Neuronal stem cell (in vitro differentiated cells): ENCODE results near the gene AOPEP.

Experiments used
- DNase-seq: peaks from one replicate; pipeline ENCODE4 v3.0.0-alpha.2; 2013; ENCODE audit warnings: low spot score
- H2AFZ ChIP-seq: one replicate; pipeline ENCODE4 v1.6.1; 2013; ENCODE audit warnings: mild to moderate bottlenecking, low read length, inconsistent platforms
- H2AK5ac ChIP-seq: 2 replicates; pipeline ENCODE4 v1.6.1; 2013; ENCODE audit warnings: low read depth, mild to moderate bottlenecking, inconsistent platforms, low read length, moderate library complexity, mixed read lengths
- H2BK120ac ChIP-seq: 2 replicates; pipeline ENCODE4 v1.6.1; 2013; ENCODE audit warnings: low read depth, mild to moderate bottlenecking, inconsistent platforms, low read length, moderate library complexity, mixed read lengths
- H2BK12ac ChIP-seq: one replicate; pipeline ENCODE4 v1.6.1; 2013; ENCODE audit warnings: low read length, inconsistent platforms
- H2BK15ac ChIP-seq: 2 replicates; pipeline ENCODE4 v1.6.1; 2013; ENCODE audit warnings: mild to moderate bottlenecking, low read length, inconsistent platforms, mixed read lengths
- H2BK5ac ChIP-seq: one replicate; pipeline ENCODE4 v1.6.1; 2013; ENCODE audit warnings: inconsistent platforms, mild to moderate bottlenecking, low read length, moderate library complexity
- H3K14ac ChIP-seq: one replicate; pipeline ENCODE4 v1.6.1; 2013; ENCODE audit warnings: low read length, inconsistent platforms
- H3K18ac ChIP-seq: 2 replicates; pipeline ENCODE4 v1.6.1; 2013; ENCODE audit warnings: low read length, inconsistent platforms
- H3K23ac ChIP-seq: 2 replicates; pipeline ENCODE4 v1.6.1; 2013; ENCODE audit warnings: low read depth, mild to moderate bottlenecking, mixed read lengths, low read length, inconsistent platforms; ENCODE audit not compliant: poor library complexity
- H3K27ac ChIP-seq: replicated peaks from 3 replicates; pipeline ENCODE4 v1.5.1; 2013; ENCODE audit warnings: low read length, inconsistent platforms
- H3K27me3 ChIP-seq, 3 experiments: 2 replicates each; pipeline ENCODE4 v1.6.1; 2013; ENCODE audit warnings: low read length in 3 of 3, mild to moderate bottlenecking in 2 of 3, inconsistent platforms in 1 of 3, low read depth in 1 of 3, mixed read lengths in 1 of 3, moderate library complexity in 1 of 3; ENCODE audit not compliant: control insufficient read depth in 3 of 3, insufficient read depth in 3 of 3
- H3K36me3 ChIP-seq, 2 donors: replicated peaks in 1 of 2; 2 replicates each; pipeline ENCODE4 v1.6.1; 2013; ENCODE audit warnings: low read length in 2 of 2; ENCODE audit not compliant: control insufficient read depth in 2 of 2, insufficient read depth in 2 of 2
- H3K4ac ChIP-seq: 2 replicates; pipeline ENCODE4 v1.6.1; 2013; ENCODE audit warnings: inconsistent platforms, mild to moderate bottlenecking, low read length, moderate library complexity
- H3K4me1 ChIP-seq, 2 donors: 1 replicate in 1 of 2; 2 replicates in 1 of 2; pipeline ENCODE4 v1.6.1; 2013; ENCODE audit warnings: low read length in 2 of 2, low read depth in 1 of 2; ENCODE audit not compliant: control insufficient read depth in 2 of 2, insufficient read depth in 1 of 2
- H3K4me2 ChIP-seq: one replicate; pipeline ENCODE4 v1.6.1; 2013; ENCODE audit warnings: mild to moderate bottlenecking, low read length, inconsistent platforms; ENCODE audit not compliant: insufficient read depth, poor library complexity, severe bottlenecking
- H3K4me3 ChIP-seq, 2 donors: 2 replicates each; pipeline ENCODE4 v1.5.1; 2013; ENCODE audit warnings: low read length in 2 of 2, mild to moderate bottlenecking in 2 of 2, inconsistent platforms in 1 of 2, moderate library complexity in 1 of 2
- H3K79me1 ChIP-seq: one replicate; pipeline ENCODE4 v1.6.1; 2013; ENCODE audit warnings: low read depth, mild to moderate bottlenecking, inconsistent platforms, low read length, moderate library complexity
- H3K9ac ChIP-seq: one replicate; pipeline ENCODE4 v1.6.1; 2013; ENCODE audit warnings: mild to moderate bottlenecking, low read depth, low read length, inconsistent platforms; ENCODE audit not compliant: poor library complexity
- H3K9me3 ChIP-seq, 2 donors: replicated peaks in 1 of 2; 2 replicates each; pipeline versions ENCODE3 to v1.6.1; 2013; ENCODE audit warnings: low read length in 2 of 2, mild to moderate bottlenecking in 2 of 2, inconsistent platforms in 1 of 2, low read depth in 1 of 2, mixed read lengths in 1 of 2, moderate library complexity in 1 of 2; ENCODE audit not compliant: control insufficient read depth in 2 of 2, insufficient read depth in 1 of 2
- H4K8ac ChIP-seq: one replicate; pipeline ENCODE4 v1.6.1; 2013; ENCODE audit warnings: low read depth, mild to moderate bottlenecking, inconsistent platforms, low read length, moderate library complexity
- H4K91ac ChIP-seq: one replicate; pipeline ENCODE4 v1.6.1; 2013; ENCODE audit warnings: low read length, low read depth, mild to moderate bottlenecking, inconsistent platforms; ENCODE audit not compliant: poor library complexity
- WGBS, 2 donors: extraction: QIAGEN DNeasy Blood & Tissue Kit; methylation state at CpG; one replicate each; pipeline ENCODE4 v1.1.7; 2013; ENCODE audit warnings: missing lambda C conversion rate in 2 of 2, mixed read lengths in 1 of 2; ENCODE audit not compliant: insufficient read length in 2 of 2, insufficient replicate concordance in 1 of 2; ENCODE audit errors: extremely low coverage in 2 of 2; 5-methylcytosine and 5-hydroxymethylcytosine counted together

Gene AOPEP

GRCh38 chr9:94806307-94806893 lies 79.9 kb downstream of the AOPEP start:
- Histone ChIP-seq H3K18ac (no peak overlapping the region), H3K79me1 (no peaks in the 10 kb centered on the region), H2BK120ac (no peak overlapping the region), H3K4me2 (no peak overlapping the region), H2BK15ac (no peak overlapping the region), H2BK12ac (no peak overlapping the region), H4K91ac (no peak overlapping the region), H4K8ac (no peak overlapping the region), H3K14ac (no peak overlapping the region), H3K9me3 (no peaks in the 10 kb centered on the region), H2AK5ac (no peak overlapping the region), H2AFZ (no peak overlapping the region), H3K23ac (no peak overlapping the region), H3K4me1 (peaks cover 0 to 6% of the 10 kb centered on the region in 2 donors), H3K4me3 (no peak overlapping the region), H3K9ac (no peak overlapping the region), H3K27ac (no peak overlapping the region), H2BK5ac (no peak overlapping the region), H3K4ac (no peak overlapping the region), H3K27me3 (no peaks in the 10 kb centered on the region), H3K36me3 (peaks cover 2 to 44% of the 10 kb centered on the region in 2 donors)
- DNase-seq: no peak
- no CpG with 5 or more reads among the region's 3 CpGs for WGBS, 2 donors

GRCh38 chr9:94807556-94807955 lies 81.1 kb downstream of the AOPEP start:
- H3K14ac ChIP-seq: no peak overlapping the region
- H4K91ac ChIP-seq: no peak overlapping the region
- no peak overlapping the region for H3K23ac ChIP-seq
- no peak overlapping the region for H2BK15ac ChIP-seq
- H3K27me3 ChIP-seq: no peaks in the 10 kb centered on the region
- H3K27ac ChIP-seq: no peak overlapping the region
- H2BK120ac ChIP-seq: no peak overlapping the region
- H2AFZ ChIP-seq: no peak overlapping the region
- peaks cover 0 to 6% of the 10 kb centered on the region in 2 donors for H3K4me1 ChIP-seq
- no peak overlapping the region for H3K18ac ChIP-seq
- H4K8ac ChIP-seq: no peak overlapping the region
- DNase-seq: no peak
- H3K4me3 ChIP-seq: no peak overlapping the region
- H3K4me2 ChIP-seq: no peak overlapping the region
- H2BK5ac ChIP-seq: no peak overlapping the region
- H3K9me3 ChIP-seq: no peaks in the 10 kb centered on the region
- H3K79me1 ChIP-seq: no peaks in the 10 kb centered on the region
- H3K9ac ChIP-seq: no peak overlapping the region
- peaks cover 2 to 39% of the 10 kb centered on the region in 2 donors for H3K36me3 ChIP-seq
- no CpG with 5 or more reads among the region's 3 CpGs for WGBS, 2 donors
- no peak overlapping the region for H3K4ac ChIP-seq
- H2BK12ac ChIP-seq: no peak overlapping the region
- no peak overlapping the region for H2AK5ac ChIP-seq

- WGBS, 2 donors: no CpG with 5 or more reads among the region's 6 CpGs
Observed at GRCh38 chr9:94808926-94809700, 82.6 kb downstream of the AOPEP start.

GRCh38 chr9:94809778-94810177 lies 83.3 kb downstream of the AOPEP start:
- Histone ChIP-seq H3K4me1 (peaks cover 0 to 5% of the 10 kb centered on the region in 2 donors), H3K27ac (no peak overlapping the region), H2AK5ac (no peak overlapping the region), H3K36me3 (peaks cover 2 to 28% of the 10 kb centered on the region in 2 donors), H3K27me3 (no peaks in the 10 kb centered on the region), H3K4me3 (no peak overlapping the region), H3K4ac (no peak overlapping the region), H3K4me2 (no peak overlapping the region), H3K23ac (no peak overlapping the region), H3K14ac (peak overlapping the region; percentile 39), H2BK12ac (no peak overlapping the region), H3K9ac (no peak overlapping the region), H2BK15ac (no peak overlapping the region), H4K91ac (no peak overlapping the region), H2BK120ac (no peak overlapping the region), H2BK5ac (peak overlapping the region; percentile 11), H3K9me3 (no peaks in the 10 kb centered on the region), H3K18ac (peak overlapping the region; percentile 7), H2AFZ (no peak overlapping the region), H4K8ac (no peak overlapping the region), H3K79me1 (no peaks in the 10 kb centered on the region)
- DNase-seq: no peak
- no CpG with 5 or more reads among the region's 6 CpGs for WGBS, 2 donors

More at GRCh38 chr9:94808926-94809700, 82.6 kb downstream of the AOPEP start:
- Histone ChIP-seq H3K18ac (no peak overlapping the region), H3K4me3 (no peak overlapping the region), H3K79me1 (no peaks in the 10 kb centered on the region), H3K27ac (no peak overlapping the region), H3K9ac (no peak overlapping the region), H3K4me2 (no peak overlapping the region), H2BK5ac (no peak overlapping the region), H2BK15ac (no peak overlapping the region), H3K4ac (no peak overlapping the region), H2AK5ac (no peak overlapping the region), H2BK120ac (no peak overlapping the region), H3K23ac (no peak overlapping the region), H2AFZ (no peak overlapping the region), H3K27me3 (no peaks in the 10 kb centered on the region), H4K8ac (no peak overlapping the region), H4K91ac (no peak overlapping the region), H2BK12ac (no peak overlapping the region), H3K9me3 (no peaks in the 10 kb centered on the region), H3K4me1 (peaks cover 0 to 5% of the 10 kb centered on the region in 2 donors), H3K14ac (no peak overlapping the region), H3K36me3 (peaks cover 2 to 34% of the 10 kb centered on the region in 2 donors)
- no peak for DNase-seq
